Central memory CD8-positive, alpha-beta T cell (primary cell): ENCODE results near the gene FAN1.

Experiments used
- ATAC-seq: fragments of 150-1000 bp; cut with Tn5 transposase; replicated peaks from 2 replicates; pipeline ENCODE4 v1.10.0; 2022; ENCODE audit warnings: mild to moderate bottlenecking, moderate FRiP score, moderate number of reproducible peaks; ENCODE audit not compliant: poor library complexity, severe bottlenecking; ENCODE audit errors: extremely low read depth
- DNase-seq, 2 donors: peaks; one replicate each; pipeline ENCODE4 v3.0.0; 2021; ENCODE audit warnings: low spot score in 2 of 2
- H3K27ac Mint-ChIP-seq: one replicate; pipeline ENCODE4 v1.8.0; 2022; ENCODE audit warnings: low read depth, mild to moderate bottlenecking, moderate library complexity, mixed read lengths
- H3K27me3 Mint-ChIP-seq: one replicate; pipeline ENCODE4 v1.8.0; 2022; ENCODE audit warnings: mixed read lengths
- H3K36me3 Mint-ChIP-seq: one replicate; pipeline ENCODE4 v1.8.0; 2022; ENCODE audit warnings: mild to moderate bottlenecking, moderate library complexity, mixed read lengths; ENCODE audit not compliant: insufficient read depth
- H3K4me1 Mint-ChIP-seq: one replicate; pipeline ENCODE4 v1.8.0; 2022; ENCODE audit warnings: mixed read lengths
- H3K4me3 Mint-ChIP-seq: one replicate; pipeline ENCODE4 v1.8.0; 2022; ENCODE audit warnings: mild to moderate bottlenecking, moderate library complexity, mixed read lengths
- H3K9me3 Mint-ChIP-seq: one replicate; pipeline ENCODE4 v1.8.0; 2022; ENCODE audit warnings: mixed read lengths

The FAN1 gene

DNA sequence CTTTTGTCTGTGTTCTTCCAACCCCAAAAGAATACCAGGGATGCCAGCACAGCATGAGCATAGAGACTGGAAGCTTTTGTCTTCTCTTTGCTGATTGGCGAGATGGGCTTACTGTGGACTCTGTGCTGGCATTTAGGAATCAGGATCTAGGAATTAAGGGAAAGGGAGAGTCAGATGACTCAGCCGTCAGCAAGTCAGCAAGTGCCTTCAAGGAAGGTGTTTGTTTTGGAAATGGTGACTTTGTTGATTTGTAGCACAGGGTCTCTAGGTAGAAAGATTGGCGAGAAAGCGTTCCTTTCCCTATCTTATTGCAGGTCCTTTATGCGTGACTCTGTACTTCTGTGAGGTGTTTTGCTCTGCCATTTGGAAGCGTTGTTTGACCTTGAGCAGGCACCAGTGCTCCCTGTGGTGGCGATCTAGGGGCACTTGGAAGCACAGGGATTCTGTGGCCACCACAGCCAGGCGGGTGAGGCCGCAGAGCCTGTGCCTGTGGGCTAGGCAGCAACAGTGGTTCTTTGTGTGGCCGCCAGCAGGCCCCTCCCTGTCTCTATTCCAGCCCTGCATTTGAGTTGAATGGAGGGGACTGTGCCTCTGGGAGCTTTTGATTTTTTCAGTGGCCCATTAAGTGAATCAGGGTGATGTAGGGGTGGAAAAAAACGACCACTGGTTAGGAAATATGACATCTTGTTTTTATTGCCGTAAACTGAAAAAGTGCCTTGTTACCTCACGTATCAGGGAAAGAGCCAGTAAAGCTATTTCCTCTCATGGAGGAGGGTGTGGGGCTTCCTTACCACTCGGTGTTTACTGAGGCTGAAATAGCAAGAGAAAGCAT lies 19.0 kb downstream of the FAN1 start:
- no peaks in the 10 kb centered on the region for H3K27me3 Mint-ChIP-seq
- no peak overlapping the region for H3K27ac Mint-ChIP-seq
- no peak for ATAC-seq
- peaks cover 33% of the 10 kb centered on the region for H3K36me3 Mint-ChIP-seq
- DNase-seq: no peak
- no peaks in the 10 kb centered on the region for H3K4me1 Mint-ChIP-seq
- H3K4me3 Mint-ChIP-seq: no peak overlapping the region
- no peaks in the 10 kb centered on the region for H3K9me3 Mint-ChIP-seq

DNA sequence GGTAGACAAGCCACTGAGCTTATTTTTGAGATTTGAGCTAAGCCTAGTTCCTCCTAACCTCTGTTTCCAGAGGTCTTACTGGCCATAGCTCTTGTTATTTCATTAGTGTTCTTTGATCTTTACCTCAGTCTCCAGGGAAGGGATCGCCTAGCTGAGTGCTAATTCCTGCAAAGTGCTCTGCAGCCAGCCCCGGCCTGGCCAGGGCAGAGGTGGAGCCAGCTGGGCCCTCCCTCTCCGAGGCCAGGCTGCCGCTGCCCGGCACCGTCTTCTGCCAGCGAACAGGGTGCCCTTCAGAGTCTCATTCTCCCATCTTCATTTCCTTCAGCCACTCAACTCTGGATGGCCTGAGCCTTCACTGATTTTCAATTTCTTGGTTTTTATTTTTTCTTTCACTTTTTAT lies 19.7 kb downstream of the FAN1 start:
- Mint-ChIP-seq H3K9me3 (no peaks in the 10 kb centered on the region), H3K27me3 (no peaks in the 10 kb centered on the region), H3K36me3 (peaks cover 30% of the 10 kb centered on the region), H3K4me1 (no peaks in the 10 kb centered on the region), H3K27ac (no peak overlapping the region), H3K4me3 (no peak overlapping the region)
- no peak for DNase-seq
- no peak for ATAC-seq

GRCh38 chr15:30924353-30924752 lies 20.6 kb downstream of the FAN1 start:
- no peaks in the 10 kb centered on the region for H3K27me3 Mint-ChIP-seq
- H3K27ac Mint-ChIP-seq: no peak overlapping the region
- H3K36me3 Mint-ChIP-seq: peaks cover 27% of the 10 kb centered on the region

DNA sequence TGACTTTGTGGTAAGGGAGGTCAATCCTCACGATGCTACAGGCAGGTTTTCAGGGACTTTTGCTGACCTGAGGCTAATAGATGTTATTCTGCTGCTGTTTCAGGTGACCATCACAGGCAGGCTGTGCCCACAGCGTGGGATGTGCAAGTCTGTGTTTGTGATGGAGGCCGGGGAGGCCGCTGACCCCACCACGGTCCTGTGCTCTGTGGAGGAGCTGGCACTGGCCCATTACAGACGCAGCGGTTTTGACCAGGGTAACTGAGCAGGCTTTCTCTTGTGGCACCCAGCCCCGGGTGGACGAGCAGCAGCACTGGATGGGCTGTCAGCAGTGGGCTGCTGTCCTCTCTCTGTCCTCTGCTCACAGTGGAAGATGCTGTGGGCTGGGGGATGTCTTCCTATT lies 22.0 kb downstream of the FAN1 start:
- Mint-ChIP-seq H3K4me3 (no peak overlapping the region), H3K27me3 (no peaks in the 10 kb centered on the region), H3K4me1 (no peaks in the 10 kb centered on the region), H3K27ac (no peak overlapping the region), H3K9me3 (no peaks in the 10 kb centered on the region), H3K36me3 (peaks cover 25% of the 10 kb centered on the region)
- no peak for ATAC-seq
- DNase-seq: no peak

More at GRCh38 chr15:30924353-30924752, 20.6 kb downstream of the FAN1 start:
- H3K4me3 Mint-ChIP-seq: no peak overlapping the region
- DNase-seq (no peak), ATAC-seq (no peak)
- no peaks in the 10 kb centered on the region for H3K9me3 Mint-ChIP-seq
- H3K4me1 Mint-ChIP-seq: no peaks in the 10 kb centered on the region

GRCh38 chr15:30926161-30926560 lies 22.4 kb downstream of the FAN1 start:
- peaks cover 24% of the 10 kb centered on the region for H3K36me3 Mint-ChIP-seq
- no peak overlapping the region for H3K27ac Mint-ChIP-seq

GRCh38 chr15:30927148-30927761 lies 23.5 kb downstream of the FAN1 start:
- H3K4me3 Mint-ChIP-seq: no peak overlapping the region
- H3K9me3 Mint-ChIP-seq: no peaks in the 10 kb centered on the region
- H3K36me3 Mint-ChIP-seq: peaks cover 19% of the 10 kb centered on the region
- DNase-seq (no peak), ATAC-seq (no peak)
- no peak overlapping the region for H3K27ac Mint-ChIP-seq
- no peaks in the 10 kb centered on the region for H3K27me3 Mint-ChIP-seq
- H3K4me1 Mint-ChIP-seq: no peaks in the 10 kb centered on the region

More at GRCh38 chr15:30926161-30926560, 22.4 kb downstream of the FAN1 start:
- no peaks in the 10 kb centered on the region for H3K9me3 Mint-ChIP-seq
- H3K4me3 Mint-ChIP-seq: no peak overlapping the region
- ATAC-seq (no peak), DNase-seq (no peak)
- H3K4me1 Mint-ChIP-seq: no peaks in the 10 kb centered on the region
- H3K27me3 Mint-ChIP-seq: no peaks in the 10 kb centered on the region

DNA sequence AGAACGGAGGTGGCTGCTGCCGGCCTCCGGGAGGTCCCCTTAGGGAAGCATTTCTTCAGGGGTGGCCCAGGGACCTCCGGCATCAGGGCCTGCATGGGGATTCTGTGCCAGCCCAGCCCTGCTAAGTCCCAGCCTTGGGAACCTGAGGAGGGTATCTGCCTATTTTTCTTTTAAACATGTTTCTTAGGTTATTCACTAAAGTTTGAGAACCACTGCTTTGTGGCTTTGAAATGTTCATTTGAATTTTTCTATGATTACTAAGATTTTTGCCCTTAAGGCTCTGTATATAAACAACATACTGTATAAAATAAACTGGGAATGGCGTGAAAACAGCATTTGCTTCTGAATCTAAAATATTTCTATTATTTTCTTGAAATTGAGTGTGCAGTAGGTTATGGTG lies 24.4 kb downstream of the FAN1 start:
- ATAC-seq (no peak), DNase-seq (no peak)
- H3K27ac Mint-ChIP-seq: no peak overlapping the region
- H3K4me1 Mint-ChIP-seq: no peaks in the 10 kb centered on the region
- H3K27me3 Mint-ChIP-seq: no peaks in the 10 kb centered on the region
- H3K4me3 Mint-ChIP-seq: no peak overlapping the region
- peaks cover 17% of the 10 kb centered on the region for H3K36me3 Mint-ChIP-seq
- H3K9me3 Mint-ChIP-seq: no peaks in the 10 kb centered on the region

GRCh38 chr15:30929064-30929669 lies 25.5 kb downstream of the FAN1 start:
- H3K9me3 Mint-ChIP-seq: no peaks in the 10 kb centered on the region
- H3K4me1 Mint-ChIP-seq: no peaks in the 10 kb centered on the region
- peaks cover 16% of the 10 kb centered on the region for H3K36me3 Mint-ChIP-seq
- ATAC-seq (no peak), DNase-seq (no peak)
- H3K27me3 Mint-ChIP-seq: no peaks in the 10 kb centered on the region
- no peak overlapping the region for H3K4me3 Mint-ChIP-seq
- peak overlapping the region; percentile 38 for H3K27ac Mint-ChIP-seq

- ATAC-seq: no peak
- Mint-ChIP-seq H3K9me3 (no peaks in the 10 kb centered on the region), H3K27ac (no peak overlapping the region), H3K36me3 (peaks cover 20% of the 10 kb centered on the region), H3K4me3 (no peak overlapping the region), H3K4me1 (no peaks in the 10 kb centered on the region), H3K27me3 (no peaks in the 10 kb centered on the region)
- no peak for DNase-seq
Measured at GRCh38 chr15:30929982-30930381, 26.3 kb downstream of the FAN1 start.

GRCh38 chr15:30930422-30930821 lies 26.7 kb downstream of the FAN1 start:
- DNase-seq: no peak
- Mint-ChIP-seq H3K4me3 (no peak overlapping the region), H3K27me3 (no peaks in the 10 kb centered on the region), H3K9me3 (no peaks in the 10 kb centered on the region), H3K36me3 (peaks cover 22% of the 10 kb centered on the region), H3K27ac (no peak overlapping the region), H3K4me1 (no peaks in the 10 kb centered on the region)
- ATAC-seq: no peak

GRCh38 chr15:30933293-30933692 lies 29.6 kb downstream of the FAN1 start:
- ATAC-seq (no peak), DNase-seq (no peak)
- Mint-ChIP-seq H3K4me3 (no peak overlapping the region), H3K4me1 (no peaks in the 10 kb centered on the region), H3K9me3 (no peaks in the 10 kb centered on the region), H3K27me3 (no peaks in the 10 kb centered on the region), H3K36me3 (peaks cover 36% of the 10 kb centered on the region), H3K27ac (peak overlapping the region; percentile 10)

- H3K9me3 Mint-ChIP-seq: no peaks in the 10 kb centered on the region
- H3K4me1 Mint-ChIP-seq: no peaks in the 10 kb centered on the region
- DNase-seq: no peak
- H3K4me3 Mint-ChIP-seq: no peak overlapping the region
- no peak for ATAC-seq
- H3K36me3 Mint-ChIP-seq: peaks cover 72% of the 10 kb centered on the region
- no peak overlapping the region for H3K27ac Mint-ChIP-seq
- H3K27me3 Mint-ChIP-seq: no peaks in the 10 kb centered on the region
Measured at GRCh38 chr15:30939161-30939560, 35.4 kb downstream of the FAN1 start.

- no peak for ATAC-seq
- no peaks in the 10 kb centered on the region for H3K27me3 Mint-ChIP-seq
- DNase-seq: no peak
- H3K4me3 Mint-ChIP-seq: no peak overlapping the region
- H3K36me3 Mint-ChIP-seq: peaks cover 75% of the 10 kb centered on the region
- no peak overlapping the region for H3K27ac Mint-ChIP-seq
- no peaks in the 10 kb centered on the region for H3K9me3 Mint-ChIP-seq
- no peaks in the 10 kb centered on the region for H3K4me1 Mint-ChIP-seq
Measured at GRCh38 chr15:30940359-30940758, 36.6 kb downstream of the FAN1 start.
